Measurements from ENCODE around the gene HOXA13.

GRCh38 chr7:27245124-27245797 is 45.4 kb upstream of the HOXA13 start:
- no peak for TF ChIP-seq CTCF (IDR thresholded peaks at IDR 0.05)
- no peak for TF ChIP-seq POLR2A (IDR thresholded peaks at IDR 0.05)
